Aorta (tissue), 5 donors: ENCODE measurements around the gene SIM1. TPM values are rescaled to one million over a fixed set of nuclear protein-coding genes. Genes with fewer than 3 reads are reported as not detected.
A peak's percentile ranks its signal among the peaks of the same experiment; 100 is the strongest.

ENCODE experiments used
- ATAC-seq: fragments of 200-7000 bp; cut with Tn5 transposase; one replicate; pipeline ENCODE4 v1.9.1; 2022; ENCODE audit warnings: moderate library complexity; ENCODE audit not compliant: low FRiP score
- DNase-seq, 2 donors: peaks; one replicate each; pipeline ENCODE4 v3.0.0-alpha.2; 2020
- H3K27ac ChIP-seq, 2 donors: one replicate each; pipeline ENCODE4 v1.5.1; 2013; ENCODE audit warnings: low read length in 2 of 2, mild to moderate bottlenecking in 2 of 2, moderate library complexity in 2 of 2, control low read depth in 1 of 2, inconsistent platforms in 1 of 2, low read depth in 1 of 2
- H3K27me3 ChIP-seq, 2 donors: one replicate each; pipeline ENCODE4 v1.6.1; 2013; ENCODE audit warnings: control low read depth in 1 of 2, low read length in 1 of 2, mild to moderate bottlenecking in 1 of 2, moderate library complexity in 1 of 2; ENCODE audit not compliant: insufficient read depth in 2 of 2, control insufficient read depth in 1 of 2
- H3K36me3 ChIP-seq, 2 donors: one replicate each; pipeline ENCODE4 v1.6.1; 2013; ENCODE audit warnings: control low read depth in 1 of 2, low read length in 1 of 2, mild to moderate bottlenecking in 1 of 2; ENCODE audit not compliant: insufficient read depth in 2 of 2, control insufficient read depth in 1 of 2
- H3K4me1 ChIP-seq, 2 donors: one replicate each; pipeline ENCODE4 v1.6.1; 2013; ENCODE audit warnings: low read length in 2 of 2, control low read depth in 1 of 2, mild to moderate bottlenecking in 1 of 2, moderate library complexity in 1 of 2; ENCODE audit not compliant: insufficient read depth in 2 of 2, control insufficient read depth in 1 of 2
- H3K4me3 ChIP-seq, 2 donors: one replicate each; pipeline ENCODE4 v1.5.1; 2013; ENCODE audit warnings: low read length in 2 of 2, control low read depth in 1 of 2, mild to moderate bottlenecking in 1 of 2
- H3K9me3 ChIP-seq: one replicate; pipeline ENCODE4 v1.6.1; 2013; ENCODE audit warnings: mild to moderate bottlenecking, low read length; ENCODE audit not compliant: control insufficient read depth
- WGBS, 2 donors: extraction: QIAGEN DNeasy Blood & Tissue Kit; methylation state at CpG; one replicate each; pipeline ENCODE4 v1.1.7; 2013; 5-methylcytosine and 5-hydroxymethylcytosine counted together
- intact Hi-C, 2 donors: fragments of 100-400 bp; cut with DNase I; formaldehyde crosslinking; loops; one replicate each; pipeline versions ENCODE4 v1.14.2 to v1.15.0; 2022
- polyA plus RNA-seq, 2 donors: library from polyadenylated mRNA; stranded (reverse); fragments of 200-250 nt; gene quantifications; one replicate each; pipeline ENCODE4 v1.2.3, GENCODE V29; 2013
- total RNA-seq, 2 donors: library from RNA; stranded (reverse); fragmentation: NEBNext Ultra II Directional; extraction: Animal tissue kit (Norgen Biotek cat#: 25700); gene quantifications; one replicate each; pipeline ENCODE4 v1.2.1, GENCODE V29; 2021
- donor health status: healthy with polysubstance abuse.
- donor health status: Bipolar disorder and iron deficiency.
- donor health status: DM: no; HTN: no; CAD: no.
- donor health status: DM: no; HTN: no; CAD: no.
- donor health status: DM: yes; HTN: yes; CAD: no.

Gene SIM1
- total and polyA plus RNA-seq, 4 donors, result 0.10 TPM; not detected in 3

DNA sequence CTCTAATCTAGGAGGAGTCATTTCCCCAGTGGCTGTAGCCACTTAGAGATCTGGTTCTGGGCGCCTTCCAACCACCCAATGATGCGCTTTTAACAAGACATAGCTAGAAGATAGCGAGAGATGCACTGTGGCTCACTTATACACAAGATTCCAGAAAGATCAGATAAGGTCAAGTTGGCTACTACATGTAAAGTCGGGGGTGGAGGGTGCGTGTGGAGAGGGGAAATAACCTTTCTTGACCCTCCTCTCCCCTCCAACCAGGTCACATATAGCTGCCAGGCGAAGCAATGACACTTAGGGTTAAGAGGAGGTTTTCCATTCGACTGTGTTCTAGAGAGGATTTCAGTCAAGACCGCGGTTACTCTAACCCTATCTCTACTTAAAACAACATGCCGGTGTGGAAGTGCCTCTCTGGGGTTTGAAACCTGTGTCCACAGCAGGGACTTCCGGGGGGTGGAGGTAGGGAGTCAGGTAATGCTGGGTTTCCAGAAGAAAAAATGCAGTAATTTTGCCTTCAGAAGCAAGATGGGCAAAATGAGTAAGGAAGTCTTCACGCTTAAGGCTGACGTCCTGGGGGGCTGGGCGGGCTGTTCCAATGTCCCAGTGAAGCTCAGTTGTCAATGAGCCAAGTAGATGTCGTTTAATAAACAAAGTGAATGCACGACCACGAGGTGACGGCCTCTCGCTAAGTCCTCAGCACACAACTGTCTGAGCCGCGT is 1.8 kb upstream of the SIM1 start:
- DNase-seq (no peak), ATAC-seq (no peak)
- Histone ChIP-seq H3K27ac (no peak overlapping the region), H3K36me3 (no peaks in the 10 kb centered on the region), H3K4me3 (no peak overlapping the region), H3K4me1 (no peaks in the 10 kb centered on the region), H3K9me3 (peaks cover 1% of the 10 kb centered on the region), H3K27me3 (no peaks in the 10 kb centered on the region)
- intact Hi-C loops, result no loop called here
- WGBS, 2 donors, result 13 to 15% methylated on average over 21 of the region's 21 CpGs

DNA sequence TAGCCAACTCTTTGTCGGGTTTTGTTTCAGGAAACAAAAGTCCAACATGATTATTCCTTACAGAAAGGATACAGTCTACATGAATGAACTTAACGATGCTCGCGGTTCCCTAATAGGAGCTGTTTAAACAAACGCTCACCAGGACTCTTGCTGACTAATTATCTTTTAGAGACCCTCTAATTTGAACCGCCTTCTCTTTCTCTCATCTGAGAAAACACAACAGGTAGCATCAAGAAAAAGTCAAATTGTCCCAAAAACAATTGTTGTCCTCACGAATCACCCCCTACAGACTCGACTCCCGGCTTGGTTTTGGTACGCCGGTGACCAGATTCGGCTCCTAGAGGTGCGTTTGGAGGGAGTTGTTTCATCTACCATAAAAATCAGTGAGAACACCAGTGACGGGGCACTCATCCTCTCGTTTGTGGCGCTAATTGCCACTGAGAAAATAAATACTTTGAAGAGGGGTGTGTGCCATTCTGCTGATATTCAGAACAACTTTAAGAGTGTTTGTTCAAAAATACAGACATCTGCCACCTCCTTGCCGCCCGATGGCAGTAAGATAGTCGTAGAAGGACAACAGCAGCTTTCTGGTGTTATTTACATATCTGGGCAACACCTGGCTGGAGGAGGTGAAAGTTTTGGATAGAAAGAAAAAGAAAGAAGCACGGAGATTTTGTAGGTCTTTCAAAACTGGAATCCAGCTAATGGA is 1.1 kb upstream of the SIM1 start:
- DNase-seq (no peak), ATAC-seq (no peak)
- Histone ChIP-seq H3K4me3 (no peak overlapping the region), H3K9me3 (peaks cover 1% of the 10 kb centered on the region), H3K36me3 (no peaks in the 10 kb centered on the region), H3K4me1 (no peaks in the 10 kb centered on the region), H3K27me3 (no peaks in the 10 kb centered on the region), H3K27ac (no peak overlapping the region)
- WGBS, 2 donors, result 17 to 22% methylated on average over 20 of the region's 20 CpGs
- intact Hi-C loops, result no loop called here

DNA sequence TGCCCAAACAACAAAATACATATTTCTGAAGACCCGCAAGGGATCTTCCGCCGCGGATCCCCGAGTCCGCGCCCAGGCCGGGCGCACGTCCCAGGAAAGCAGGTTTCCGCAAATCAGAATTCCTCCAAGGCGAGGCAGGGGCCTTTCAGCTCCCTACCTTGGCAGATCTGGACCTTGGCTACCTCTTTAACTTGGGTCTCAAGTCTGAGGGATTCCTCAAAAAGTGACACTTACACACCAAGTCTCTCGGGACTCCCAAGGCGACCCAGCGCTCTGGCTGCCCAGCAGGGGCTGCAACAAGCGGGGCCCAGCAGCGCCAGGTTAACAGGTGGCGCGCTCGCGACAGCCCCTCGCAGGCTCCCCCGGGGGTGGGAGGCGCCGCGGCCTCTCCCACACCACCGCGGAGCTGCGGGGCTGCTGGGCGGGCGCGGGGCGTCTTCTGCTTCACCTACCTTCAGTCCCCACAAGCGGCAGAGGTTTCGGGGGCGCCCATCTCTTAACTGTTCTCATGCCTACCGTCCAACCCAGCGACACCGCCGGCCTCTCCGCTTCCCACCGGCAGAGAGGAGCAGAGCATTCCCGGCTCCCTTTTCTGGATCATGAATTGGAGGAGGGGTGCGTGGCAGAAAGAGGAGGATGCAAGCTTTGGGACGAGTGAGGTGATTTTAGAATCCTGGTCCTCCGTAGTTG is 414 bp downstream of the SIM1 start:
- 5 to 9% methylated on average over 44 to 46 of the region's 46 CpGs for WGBS, 2 donors
- H3K27me3 ChIP-seq, result no peaks in the 10 kb centered on the region

DNA sequence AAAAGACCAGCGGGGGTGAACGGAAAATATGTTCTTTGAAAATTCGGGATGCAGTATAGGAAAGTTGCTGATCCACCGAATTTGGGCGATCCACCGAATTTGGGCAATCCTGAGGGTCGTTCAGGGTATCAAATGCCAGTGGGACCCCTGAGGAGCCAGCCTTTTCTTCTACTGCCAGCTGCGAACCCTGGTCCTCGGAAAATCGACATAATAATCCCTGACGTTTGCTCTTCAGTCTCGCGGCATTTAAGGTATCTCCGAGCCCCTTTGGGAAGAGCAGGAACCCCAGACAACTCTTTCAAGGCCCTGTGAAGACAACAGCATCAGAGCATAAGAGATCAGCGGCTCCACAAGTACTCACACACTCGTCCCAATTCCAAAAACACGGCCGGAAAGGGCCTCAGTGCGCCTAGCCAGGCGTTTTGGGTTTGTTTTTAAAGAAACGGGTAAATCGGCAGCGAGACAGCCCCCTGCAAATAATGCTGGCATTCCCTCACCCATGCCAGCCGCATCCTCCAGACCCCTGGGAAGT is 1.0 kb downstream of the SIM1 start:
- Histone ChIP-seq H3K4me1 (no peaks in the 10 kb centered on the region), H3K27ac (no peak overlapping the region), H3K36me3 (no peaks in the 10 kb centered on the region), H3K4me3 (no peak overlapping the region), H3K27me3 (no peaks in the 10 kb centered on the region), H3K9me3 (no peaks in the 10 kb centered on the region)
- ATAC-seq, result no peak
- no peak for DNase-seq
- intact Hi-C loops, result no loop called here
- 12 to 15% methylated on average over 24 of the region's 24 CpGs for WGBS, 2 donors

More for the DNA sequence above, 414 bp downstream of the SIM1 start:
- ATAC-seq, result no peak
- H3K9me3 ChIP-seq, result peaks cover 1% of the 10 kb centered on the region
- H3K27ac ChIP-seq, result no peak overlapping the region
- H3K4me1 ChIP-seq, result no peaks in the 10 kb centered on the region
- H3K4me3 ChIP-seq, result no peak overlapping the region
- no peaks in the 10 kb centered on the region for H3K36me3 ChIP-seq
- intact Hi-C loops, result no loop called here
- DNase-seq, result peak in 1 of 2 donors; percentile 70

DNA sequence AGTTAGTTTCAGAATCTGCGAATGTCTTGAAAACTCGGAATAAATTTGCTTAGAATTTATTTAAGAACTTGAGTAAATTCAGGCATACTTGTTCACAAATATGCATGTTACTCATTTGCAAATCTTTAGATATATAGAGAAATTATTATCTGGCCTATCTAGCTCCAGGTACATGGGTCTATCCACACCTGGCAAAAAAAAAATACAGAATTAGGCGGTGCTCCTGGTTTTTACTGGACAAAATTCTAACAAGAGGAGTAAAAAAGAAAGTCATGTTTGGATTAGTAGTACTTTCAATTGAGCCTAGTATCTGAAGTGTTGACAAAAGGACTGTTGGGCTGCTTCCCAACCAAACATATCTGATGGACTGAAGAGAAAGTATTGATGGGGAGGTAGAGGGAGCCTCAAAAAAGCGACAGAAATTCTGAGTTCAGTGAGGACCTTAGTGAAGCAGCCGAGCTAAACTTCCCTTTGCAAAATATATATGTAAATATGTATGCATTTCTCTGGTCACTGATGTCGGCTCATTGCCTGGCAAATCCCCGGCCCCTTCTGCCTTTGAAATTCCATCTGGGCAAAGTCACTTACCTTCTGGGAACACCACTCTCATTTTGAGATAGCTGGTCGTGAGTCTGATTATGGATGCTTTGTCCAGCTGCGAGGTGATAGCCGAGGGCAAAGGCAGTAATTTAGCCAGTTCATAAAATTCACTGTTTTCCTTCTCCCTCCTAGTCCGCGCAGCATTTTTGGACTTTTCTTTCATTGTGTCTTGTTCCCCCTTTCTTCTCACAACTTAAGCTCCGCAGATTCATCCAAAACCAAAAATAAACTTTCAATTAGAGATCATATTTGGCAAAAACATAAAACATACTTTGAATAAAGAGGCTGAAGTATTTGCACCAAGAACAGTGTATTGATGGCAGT is 1.8 kb downstream of the SIM1 start:
- Histone ChIP-seq H3K4me1 (no peaks in the 10 kb centered on the region), H3K27me3 (no peaks in the 10 kb centered on the region), H3K36me3 (no peaks in the 10 kb centered on the region), H3K9me3 (no peaks in the 10 kb centered on the region), H3K27ac (no peak overlapping the region), H3K4me3 (no peak overlapping the region)
- intact Hi-C loops, result no loop called here
- 32 to 34% methylated on average over 13 of the region's 13 CpGs for WGBS, 2 donors
- no peak for ATAC-seq
- DNase-seq, result no peak

DNA sequence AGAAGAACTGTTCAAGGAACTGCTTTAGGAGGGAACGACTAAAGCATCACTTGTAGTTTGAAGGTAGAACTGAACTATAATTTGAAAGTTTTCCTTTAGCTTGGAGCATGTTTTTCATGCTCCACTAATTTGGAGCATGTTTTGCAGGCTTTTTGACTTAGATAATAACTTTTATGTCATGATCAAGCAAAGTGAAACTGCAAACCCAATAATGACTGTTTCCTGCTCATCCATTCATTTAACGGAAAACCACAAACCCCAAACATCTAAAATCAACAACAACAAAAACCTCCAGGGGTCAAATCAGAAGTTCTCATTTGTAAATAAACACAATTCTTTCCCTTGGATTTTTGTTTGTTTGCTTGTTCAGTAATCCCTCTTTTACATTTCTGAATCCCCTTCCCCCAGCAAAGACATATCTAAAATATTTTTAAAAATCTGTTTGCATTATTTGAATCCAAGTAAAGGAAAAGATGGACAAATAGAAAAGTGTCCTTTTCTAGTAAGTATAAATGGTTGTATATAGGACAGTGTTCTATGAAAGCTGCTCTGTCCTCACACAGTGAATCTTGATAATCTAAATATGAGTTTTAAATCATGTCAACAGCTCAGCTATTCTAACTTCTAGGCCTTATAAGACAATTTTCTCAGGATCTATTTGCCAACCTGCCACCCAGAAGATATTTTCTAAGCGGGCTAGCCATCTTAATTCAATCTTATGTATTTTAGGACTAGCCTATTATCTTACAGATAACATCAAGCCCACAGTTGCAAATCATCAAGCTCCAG is 2.6 kb downstream of the SIM1 start:
- peaks cover 0 to 1% of the 10 kb centered on the region in 2 donors for H3K27me3 ChIP-seq
- H3K9me3 ChIP-seq, result peaks cover 1% of the 10 kb centered on the region
- 26 to 31% methylated on average over 3 of the region's 3 CpGs for WGBS, 2 donors
- H3K4me1 ChIP-seq, result no peaks in the 10 kb centered on the region
- no peaks in the 10 kb centered on the region for H3K36me3 ChIP-seq
- no peak overlapping the region for H3K27ac ChIP-seq
- no peak for DNase-seq
- intact Hi-C loops, result no loop called here
- ATAC-seq, result no peak
- H3K4me3 ChIP-seq, result no peak overlapping the region

DNA sequence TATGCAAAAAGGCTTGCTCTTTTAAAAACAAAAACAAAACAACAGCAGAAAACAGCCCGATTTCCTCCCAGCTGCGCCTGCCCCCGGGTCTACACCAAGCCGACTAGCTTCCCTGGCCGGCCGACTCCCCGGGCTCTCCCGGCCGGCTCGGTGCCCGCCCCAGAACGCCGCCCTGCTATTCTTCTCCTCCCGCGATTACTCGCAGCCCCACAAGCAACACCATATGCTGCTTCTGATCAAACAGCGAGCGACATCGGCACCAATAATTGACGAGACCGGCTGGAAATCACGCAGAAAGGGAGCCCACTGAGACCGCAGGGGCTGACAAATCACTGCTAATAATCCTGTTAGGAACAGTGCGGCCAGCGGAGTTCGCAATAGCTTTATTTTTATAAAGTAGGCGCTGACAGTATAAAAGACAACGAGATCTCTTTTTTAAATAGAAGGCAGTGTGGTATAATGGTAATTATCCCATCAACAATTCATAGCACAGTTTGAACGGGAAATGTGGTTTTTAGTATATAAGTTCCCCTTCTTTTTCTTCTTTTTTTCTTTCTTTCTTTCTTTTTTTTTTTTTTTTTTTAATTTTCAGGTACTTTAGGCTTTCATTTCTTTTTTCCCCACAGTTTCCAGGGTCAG is 3.3 kb downstream of the SIM1 start:
- Histone ChIP-seq H3K9me3 (peaks cover 2% of the 10 kb centered on the region), H3K36me3 (no peaks in the 10 kb centered on the region), H3K27ac (no peak overlapping the region), H3K4me3 (no peak overlapping the region), H3K4me1 (no peaks in the 10 kb centered on the region), H3K27me3 (peaks cover 0 to 2% of the 10 kb centered on the region in 2 donors)
- ATAC-seq, result no peak
- 15% methylated on average over 29 of the region's 29 CpGs for WGBS, 2 donors
- intact Hi-C loops, result no loop called here
- DNase-seq, result no peak
